GM18861 (cell line): Measurements from ENCODE around the gene KSR1.
"Not testable (repeated sequence)": the region's sequence is repeated elsewhere in the genome, so short reads cannot be mapped to it uniquely, and the experiment has no call there.

Source experiments
- ATAC-seq: cut with Tn5 transposase; IDR thresholded peaks from one replicate; pipeline ENCODE4 v1.9.1; 2021; ENCODE audit not compliant: unreplicated experiment

KSR1 gene

DNA sequence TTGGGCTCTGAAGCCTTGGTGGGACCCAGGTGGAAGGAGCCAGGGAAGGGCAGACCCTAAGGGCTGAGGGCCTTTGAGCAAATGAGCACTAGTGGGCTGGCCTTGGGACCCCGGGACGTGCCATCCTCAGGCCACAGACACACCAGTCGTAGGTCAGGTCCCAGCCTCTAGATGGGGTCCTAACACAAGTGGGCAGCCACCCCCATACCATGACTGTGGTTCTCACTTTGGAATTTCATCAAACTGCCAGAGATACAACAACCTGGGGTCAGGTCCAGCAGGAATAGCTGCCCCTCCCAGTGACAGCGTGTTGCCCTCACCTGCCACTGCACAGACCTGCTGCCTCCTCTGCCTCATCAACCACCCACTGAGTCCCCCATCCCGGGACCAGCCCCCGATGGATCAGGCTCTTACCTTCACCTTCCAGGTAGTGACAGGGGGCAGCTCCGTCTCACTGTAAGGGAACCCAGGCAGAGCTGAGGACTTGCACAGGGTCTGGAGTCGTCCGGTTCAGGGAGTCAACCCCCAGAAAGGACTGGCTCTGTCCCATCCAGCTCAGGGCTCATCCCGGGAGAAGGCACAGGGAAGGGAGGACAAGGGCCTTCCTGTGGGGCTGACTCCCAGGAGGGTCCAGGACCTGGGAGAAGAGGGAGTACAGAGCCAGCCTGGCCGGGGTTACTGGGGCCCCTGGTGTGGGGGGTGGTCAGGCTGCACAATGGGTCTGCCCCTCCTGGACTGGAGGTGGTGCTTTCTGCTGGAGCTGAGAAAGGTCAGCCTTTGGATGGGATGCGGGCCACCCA, 214.7 kb downstream of the KSR1 start:
- ATAC-seq, result no peak

DNA sequence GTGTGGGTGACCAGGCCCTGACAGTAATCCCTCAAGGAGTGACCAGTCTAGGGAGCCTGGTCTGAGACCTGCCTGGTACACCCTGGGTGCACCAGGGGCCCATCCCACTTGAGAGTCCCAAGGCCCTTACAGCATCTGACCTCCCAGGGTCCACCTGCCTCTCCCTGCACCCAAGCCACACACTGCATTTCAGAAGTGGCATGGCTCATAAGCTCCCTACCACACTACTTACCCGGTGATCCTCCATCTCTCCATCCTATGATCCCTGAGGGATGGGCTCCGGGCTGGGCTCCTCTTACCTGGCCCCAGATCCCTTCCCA, 215.3 kb downstream of the KSR1 start:
- no peak for ATAC-seq

DNA sequence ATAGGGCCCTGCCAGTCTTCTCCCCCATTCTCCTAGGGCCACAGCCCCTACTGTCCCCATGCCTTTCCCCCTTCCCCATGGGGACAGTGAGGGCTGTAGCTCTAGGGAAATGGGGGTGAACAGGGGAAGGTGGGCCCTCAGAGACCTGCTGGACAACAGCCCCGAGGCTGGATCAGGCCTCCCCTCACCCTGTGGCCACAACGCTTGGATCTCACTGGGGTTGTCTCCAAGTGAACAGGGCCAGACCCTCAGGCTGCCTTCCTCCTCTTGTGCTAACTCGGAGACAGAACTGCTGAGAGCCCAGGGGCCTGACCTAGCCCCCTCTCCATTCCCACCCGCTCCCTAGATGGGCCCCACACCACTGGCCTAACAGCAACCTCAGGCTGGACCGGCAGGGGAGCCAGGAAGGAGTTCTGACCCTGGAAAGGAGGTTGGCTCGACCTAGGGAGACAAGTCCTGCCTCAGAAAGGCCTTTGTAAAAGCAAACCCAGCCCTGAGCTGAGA, 215.8 kb downstream of the KSR1 start:
- ATAC-seq, result not testable (repeated sequence)

DNA sequence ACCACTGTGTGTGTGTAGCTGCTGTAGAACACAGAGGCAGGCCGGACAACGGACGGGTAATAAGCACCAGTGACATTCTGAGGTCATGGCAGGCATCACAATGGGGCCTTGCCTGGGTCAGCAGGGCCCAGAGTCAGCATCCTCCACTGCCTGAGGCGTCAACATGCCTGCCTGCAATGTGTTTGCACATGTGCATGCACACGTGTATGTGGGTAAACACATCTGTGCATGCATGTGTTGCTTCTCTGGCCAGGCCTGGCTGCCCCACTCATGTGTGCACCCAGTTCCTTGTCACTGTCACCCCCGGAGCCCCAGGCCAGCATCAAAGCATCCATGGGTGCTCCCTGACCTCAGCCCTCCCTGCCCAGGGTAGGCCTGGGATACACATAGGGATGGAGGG, 218.1 kb downstream of the KSR1 start:
- no peak for ATAC-seq
